HG03066 (cell line): ENCODE measurements around the gene MTA1.

Source experiments
- ATAC-seq: cut with Tn5 transposase; IDR thresholded peaks from one replicate; pipeline ENCODE4 v1.9.1; 2021; ENCODE audit warnings: low read depth; ENCODE audit not compliant: unreplicated experiment

Gene MTA1

DNA sequence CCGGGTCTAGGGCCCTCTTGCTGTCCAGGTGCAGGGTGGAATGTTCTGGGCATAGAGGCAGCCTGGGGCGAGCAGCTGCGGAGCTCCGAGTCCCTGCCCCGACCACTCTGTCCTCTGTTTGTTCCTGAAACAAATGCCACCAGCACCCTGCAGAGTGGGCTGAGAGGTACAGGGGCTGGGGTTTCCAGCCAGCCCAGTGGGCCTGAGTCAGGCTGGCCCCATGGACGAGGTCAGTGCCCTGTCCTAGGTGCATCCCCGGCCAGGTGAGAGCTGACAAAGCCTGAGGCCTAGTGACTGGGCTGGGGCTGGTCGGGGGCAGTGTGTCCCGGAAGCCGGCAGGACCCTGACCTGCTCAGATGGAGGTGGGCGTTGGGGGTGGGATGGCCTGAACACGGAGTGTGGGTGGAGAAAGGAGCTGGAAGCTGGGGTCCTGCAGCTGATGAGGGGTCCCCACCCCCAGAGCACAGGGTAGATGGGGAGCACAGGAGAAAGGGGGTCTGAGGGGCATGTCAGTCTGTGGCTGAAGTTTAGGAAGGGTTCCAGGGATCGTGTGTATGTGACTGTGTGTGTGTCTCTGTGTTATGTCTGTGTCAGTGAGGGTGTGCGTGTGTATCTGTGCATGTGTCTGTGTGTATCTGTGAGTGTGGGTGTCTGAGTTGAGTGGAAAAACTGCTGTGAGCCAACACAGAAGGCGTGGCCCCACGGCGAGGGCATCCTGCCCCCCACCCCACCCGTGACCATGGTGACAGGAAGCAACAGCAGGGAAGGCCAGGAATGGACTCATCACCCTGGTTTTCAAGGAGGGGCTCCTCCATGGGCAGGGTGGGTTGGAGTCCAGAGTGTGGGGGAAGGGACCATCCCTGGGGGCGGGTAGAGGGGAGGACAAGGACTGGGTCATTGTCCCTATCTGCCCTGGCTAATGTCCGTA, 64.7 kb downstream of the MTA1 start:
- no peak for ATAC-seq

- ATAC-seq = no peak
Measured at GRCh38 chr14:105484997-105485393, 65.4 kb downstream of the MTA1 start.

DNA sequence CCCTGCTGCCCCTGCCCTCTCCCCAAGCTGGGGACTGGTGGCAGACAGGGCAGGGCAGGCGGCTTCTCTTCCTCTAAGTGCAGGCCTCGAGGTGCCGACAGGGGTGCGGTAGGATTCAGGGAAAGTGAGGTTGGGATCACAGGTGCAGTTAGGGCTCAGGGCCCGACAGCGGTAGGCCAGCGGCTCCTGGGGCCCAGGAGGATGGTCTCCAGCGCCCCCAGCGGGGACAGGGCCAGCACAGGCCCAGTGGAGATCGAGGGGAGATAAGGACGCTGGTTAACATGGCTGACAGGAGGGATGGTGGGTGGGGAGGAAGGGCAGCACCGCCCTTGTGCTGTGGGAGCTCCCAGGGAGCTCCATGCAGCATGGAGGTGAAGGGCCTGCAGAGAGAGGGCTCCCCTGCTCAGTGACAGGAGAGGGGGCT, 66.1 kb downstream of the MTA1 start:
- no peak for ATAC-seq

DNA sequence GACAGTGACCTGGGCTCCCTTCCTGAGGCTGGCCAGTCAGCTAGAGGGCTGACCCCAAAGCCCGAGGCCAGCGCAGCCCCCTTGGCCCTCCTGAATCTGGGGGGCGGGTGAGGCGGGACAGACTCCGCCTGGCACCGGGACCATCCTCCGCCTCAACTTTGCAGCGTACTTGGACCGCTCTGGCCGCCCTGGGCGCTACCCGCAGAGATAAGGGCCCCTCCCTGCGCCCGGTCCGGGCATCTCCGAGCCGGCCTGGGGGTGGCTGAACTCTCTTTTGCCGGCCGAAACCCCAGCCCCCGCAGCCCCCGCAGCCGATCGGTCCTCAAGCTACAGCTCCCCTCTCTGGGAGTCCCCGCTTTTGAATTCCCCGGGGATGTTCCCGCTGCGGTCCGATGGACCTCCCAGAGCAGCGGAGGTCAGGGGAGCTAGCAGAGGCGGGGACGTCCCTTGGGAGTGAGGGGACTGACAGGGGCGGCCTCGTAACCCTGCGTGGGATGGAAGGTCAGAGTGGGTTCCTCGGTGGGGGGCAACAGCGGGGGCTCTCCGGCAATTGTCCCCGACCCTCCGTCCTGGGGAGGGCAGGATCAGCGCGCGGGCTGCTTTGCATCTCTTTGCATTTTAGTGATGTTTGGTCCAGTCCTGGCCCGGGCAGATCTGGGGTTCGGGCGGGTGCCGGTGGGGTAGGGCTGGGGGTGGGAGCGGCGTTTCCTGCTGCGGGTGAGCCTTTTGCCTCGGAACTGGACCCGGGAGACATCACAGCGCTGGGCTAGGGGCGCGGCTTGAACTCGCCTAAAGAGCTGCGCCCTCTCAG, 66.7 kb downstream of the MTA1 start, which contains the start of gene CRIP1:
Gene CRIP1, plus strand, starts transcription at position 724 of the 811 bp plus-strand sequence. CDS start 374 bp downstream, outside the sequence.
- no peak for ATAC-seq

DNA sequence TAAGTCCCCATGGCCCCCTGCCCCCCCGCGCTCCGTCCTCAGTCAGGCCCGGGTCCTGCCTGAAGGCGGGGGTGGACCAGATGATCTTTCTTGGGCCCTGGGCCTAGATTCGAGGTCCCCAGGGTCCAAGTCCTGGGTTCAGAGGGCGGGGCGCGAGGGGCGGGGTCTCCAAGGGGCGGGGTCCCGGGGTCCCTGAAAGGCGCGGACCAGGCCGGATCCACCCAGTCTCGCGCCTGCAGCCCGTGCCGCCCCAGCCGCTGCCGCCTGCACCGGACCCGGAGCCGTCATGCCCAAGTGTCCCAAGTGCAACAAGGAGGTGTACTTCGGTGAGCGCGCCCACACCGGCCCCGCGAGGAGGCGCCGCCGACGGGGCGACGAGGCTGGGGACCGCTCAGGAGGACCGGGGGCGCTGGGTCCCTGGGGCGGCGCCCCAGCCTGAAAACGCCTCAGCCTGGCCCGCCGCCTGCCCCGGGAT, 67.4 kb downstream of the MTA1 start:
- no peak for ATAC-seq

DNA sequence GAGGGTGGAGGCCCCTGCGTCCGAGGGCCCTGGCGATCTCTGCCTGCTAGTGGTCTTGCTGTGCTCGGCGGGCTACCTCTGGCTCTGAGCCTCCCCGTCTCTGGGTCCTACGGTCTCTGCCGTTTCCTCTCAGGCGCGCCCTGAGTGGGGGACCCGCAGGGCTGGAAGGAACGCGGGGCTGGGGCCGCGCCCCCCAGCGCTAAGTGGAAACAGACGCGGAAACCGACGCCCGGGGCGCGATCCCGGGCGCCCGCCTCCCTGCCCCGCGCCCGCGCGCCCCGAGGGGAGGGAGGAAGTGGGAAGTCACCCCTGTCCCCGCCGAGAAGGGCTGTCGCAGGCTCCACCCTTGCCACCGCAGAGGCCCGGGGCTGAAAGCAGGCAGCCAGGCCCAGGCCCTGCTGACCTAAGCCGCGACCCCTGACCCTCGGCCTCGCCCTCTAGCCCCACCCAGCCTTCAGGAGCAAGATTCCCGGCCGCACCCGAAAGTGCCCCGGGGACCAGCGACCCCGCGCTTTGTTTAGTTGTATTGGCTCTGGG, 67.9 kb downstream of the MTA1 start:
- ATAC-seq = no peak

DNA sequence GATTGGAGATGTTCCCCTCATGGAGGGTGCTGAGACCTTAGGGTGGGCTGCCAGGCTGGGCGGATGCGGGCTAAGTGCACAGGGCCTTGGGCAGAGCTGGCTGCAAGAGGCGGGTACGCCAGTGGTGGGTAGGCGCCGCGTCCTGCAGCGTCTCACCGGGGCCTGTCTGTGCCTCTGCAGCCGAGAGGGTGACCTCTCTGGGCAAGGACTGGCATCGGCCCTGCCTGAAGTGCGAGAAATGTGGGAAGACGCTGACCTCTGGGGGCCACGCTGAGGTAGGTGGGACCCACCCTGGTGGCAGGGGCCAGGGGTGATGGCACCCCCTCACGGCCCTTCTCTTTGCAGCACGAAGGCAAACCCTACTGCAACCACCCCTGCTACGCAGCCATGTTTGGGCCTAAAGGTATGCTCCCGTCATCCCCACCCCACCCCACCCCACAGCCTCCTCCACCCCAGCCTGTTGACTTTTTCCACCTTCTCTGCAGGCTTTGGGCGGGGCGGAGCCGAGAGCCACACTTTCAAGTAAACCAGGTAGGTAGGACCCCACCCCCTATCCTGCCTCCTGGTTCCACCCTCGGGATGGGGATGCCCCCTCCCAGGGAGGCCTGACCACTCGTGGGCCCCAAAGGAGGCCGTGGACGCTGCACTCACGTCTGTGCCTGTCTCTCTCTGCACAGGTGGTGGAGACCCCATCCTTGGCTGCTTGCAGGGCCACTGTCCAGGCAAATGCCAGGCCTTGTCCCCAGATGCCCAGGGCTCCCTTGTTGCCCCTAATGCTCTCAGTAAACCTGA, 68.6 kb downstream of the MTA1 start:
- no peak for ATAC-seq

DNA sequence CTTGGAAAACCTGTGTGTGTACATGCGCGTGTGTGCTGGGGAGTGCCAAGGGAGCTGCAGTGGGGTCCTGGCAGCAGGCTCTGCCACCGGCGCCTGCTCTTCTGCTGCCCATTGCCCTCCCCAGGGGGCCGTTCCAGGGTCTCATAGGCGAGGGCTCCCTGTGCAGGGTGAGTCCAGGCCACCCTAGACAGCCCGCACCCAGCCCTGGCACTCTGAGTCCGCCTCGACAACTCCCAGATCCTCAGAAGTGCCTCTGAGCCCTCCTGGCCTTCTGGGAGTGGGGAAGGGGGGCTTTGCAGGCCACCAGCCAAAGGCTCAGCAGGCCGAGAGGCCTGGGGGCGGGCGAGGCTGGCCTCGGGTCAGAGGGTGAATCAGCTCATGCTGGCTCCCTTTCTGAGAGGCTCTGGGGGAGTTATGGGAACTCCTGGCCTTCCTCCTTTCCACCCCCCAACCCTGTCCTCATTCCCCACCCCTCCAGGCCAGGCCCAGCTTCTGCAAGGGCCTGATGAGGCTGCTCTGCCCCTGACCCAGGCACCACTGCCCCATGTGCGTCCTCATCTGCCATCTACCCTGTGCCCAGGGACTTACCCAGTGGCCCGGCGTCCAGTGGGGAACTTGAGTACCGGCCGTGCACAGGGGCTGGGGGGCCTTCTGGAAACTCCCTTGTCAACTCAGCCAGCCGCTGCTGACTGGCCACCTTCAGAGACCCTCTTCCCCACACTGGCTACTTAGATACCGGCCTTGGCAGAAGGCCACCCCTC, 69.3 kb downstream of the MTA1 start:
- ATAC-seq = no peak

GRCh38 chr14:105489542-105490266, 70.1 kb downstream of the MTA1 start:
- ATAC-seq = no peak

- ATAC-seq = no peak
Measured at GRCh38 chr14:105490267-105490571, 70.6 kb downstream of the MTA1 start.

- ATAC-seq = peak; percentile 62
Measured at GRCh38 chr14:105490572-105491365, 71.1 kb downstream of the MTA1 start, which contains the start of gene TEDC1. TEDC1 (plus strand) TSS chr14:105491246; CDS start chr14:105491376, 130 bp downstream.

GRCh38 chr14:105491366-105491973, 71.8 kb downstream of the MTA1 start:
- ATAC-seq = no peak

DNA sequence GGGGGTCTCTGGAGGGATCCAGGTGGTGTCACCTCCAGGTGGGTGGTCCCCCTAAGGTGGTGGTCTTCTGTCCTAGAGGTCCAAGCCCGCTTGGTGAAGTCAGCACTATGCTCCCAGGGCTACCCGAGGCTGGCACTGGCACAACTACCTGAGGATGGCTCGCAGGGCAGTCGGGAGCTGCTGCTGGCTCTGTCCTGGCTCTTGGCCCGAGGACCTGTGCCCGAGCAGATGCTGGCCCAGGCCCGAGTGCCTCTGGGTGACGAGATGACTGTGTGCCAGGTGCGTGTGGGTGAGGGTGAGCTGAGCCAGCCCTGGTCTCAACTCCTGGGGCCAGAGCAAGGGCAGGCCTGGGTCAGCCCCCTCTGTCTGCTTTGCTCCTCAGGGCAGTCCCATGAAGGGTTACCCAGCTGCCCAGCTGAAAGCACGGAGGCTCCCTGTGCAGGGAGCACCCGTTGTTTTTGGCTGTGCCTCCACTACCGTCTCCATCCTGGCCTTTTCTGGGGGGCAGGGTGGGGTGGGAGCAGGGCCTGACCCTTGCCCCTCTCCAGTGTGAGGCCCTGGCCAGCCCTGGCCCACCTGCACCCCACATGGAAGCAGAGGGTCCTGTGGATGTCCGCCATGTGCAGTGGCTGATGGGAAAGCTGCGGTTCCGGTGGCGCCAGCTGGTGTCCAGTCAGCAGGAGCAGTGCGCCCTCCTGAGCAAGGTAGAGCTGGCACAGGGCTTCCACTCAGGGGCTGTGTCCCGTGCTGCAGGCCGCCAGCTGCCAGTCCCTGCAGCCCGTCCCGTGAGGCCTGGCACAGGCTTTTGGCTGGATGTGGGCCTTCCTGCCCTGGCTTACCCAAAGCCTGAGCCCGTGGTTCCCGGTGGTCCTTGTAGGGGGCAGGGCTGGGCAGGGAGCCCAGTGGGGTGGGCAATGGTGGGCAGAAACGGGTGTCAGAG, 72.7 kb downstream of the MTA1 start:
- ATAC-seq = no peak

DNA sequence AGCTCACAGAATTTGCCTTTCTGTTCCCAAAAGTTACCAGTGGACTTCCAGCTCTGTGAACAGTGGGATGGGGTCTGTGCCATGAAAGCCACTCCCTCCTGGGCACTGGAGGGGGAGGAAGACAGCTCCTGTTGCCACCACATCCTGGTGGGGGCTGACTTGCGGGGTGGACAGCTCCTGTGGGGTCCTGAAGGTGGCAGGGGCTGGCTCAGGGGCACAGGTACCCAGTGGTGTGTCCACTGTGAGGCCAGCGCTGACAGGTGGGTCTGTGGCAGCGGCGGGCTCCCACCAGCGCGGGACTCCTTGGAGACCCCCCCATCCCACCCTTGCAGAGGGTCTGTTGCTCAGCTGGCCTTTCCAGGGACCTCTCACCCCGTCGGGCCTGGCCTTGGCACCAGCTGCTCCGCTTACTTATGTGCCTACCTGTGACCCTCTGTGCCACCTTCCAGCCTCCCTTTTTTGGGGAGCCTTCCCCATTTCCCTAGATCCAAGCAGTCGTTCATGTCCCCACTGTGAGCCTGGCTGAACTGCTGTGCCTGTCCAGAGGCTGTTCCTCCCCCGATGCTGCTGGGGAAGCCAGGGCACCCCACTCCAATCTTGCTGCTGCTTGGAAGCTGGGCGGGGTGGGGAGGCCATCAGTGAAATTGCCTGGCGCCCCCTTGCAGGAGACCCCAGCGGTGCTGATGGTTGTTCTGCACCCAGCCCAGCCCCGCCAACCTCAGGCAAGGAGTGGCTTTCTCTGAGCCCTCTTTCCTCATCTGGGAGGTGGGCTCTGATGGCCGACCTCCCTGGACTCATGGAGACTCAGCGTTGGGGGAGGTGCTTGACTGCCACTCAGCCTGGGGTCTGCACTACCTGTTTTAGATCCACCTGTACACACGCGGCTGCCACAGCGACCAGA, 73.6 kb downstream of the MTA1 start:
- no peak for ATAC-seq

DNA sequence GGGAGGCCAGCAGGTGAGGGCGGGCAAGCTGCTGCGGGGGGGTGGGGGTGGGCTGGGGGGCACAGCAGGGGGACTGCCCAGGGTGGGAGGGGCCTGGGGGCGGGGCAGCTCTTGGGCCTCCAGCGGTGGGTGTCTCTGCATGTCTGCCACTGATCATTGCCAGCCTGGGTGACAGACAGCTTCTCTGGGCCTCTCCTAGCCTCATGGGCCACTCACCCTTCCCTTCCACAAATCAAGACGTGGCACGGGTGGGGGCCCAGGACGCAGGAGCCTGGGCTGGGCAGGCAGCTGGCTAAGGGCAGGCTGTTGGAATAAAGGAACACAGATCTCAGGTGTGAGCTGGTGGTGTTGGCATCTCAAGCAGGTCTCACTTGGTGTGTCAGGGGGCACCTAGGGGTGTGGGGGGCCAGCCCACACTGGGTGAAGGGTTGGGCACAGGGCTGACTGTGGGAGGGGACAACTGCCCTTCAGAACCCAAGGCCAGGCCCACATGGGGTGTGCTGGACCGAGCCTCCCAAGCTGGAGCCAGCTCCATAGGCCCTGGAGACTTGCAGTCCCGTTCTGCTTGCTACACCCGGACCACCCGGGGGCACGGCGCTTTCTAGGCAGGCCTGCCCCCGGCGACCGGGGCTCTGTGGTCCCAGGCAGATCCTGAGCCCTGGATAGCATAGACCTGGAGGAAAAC, 74.4 kb downstream of the MTA1 start:
- ATAC-seq = no peak
